ENCODE measurements around the gene SMARCB1.
"Not testable (repeated sequence)": the region's sequence is repeated elsewhere in the genome, so short reads cannot be mapped to it uniquely, and the experiment has no call there.

SMARCB1 gene

GRCh38 chr22:23847991-23848864 lies 61.5 kb downstream of the SMARCB1 start:
- DNase-seq, result no peak
- in situ Hi-C loops (cut with HindIII; ENCODE audit: low pct_ligation_motif_present, low pct_unique_long_range_greater_than_20kb, low sequenced_read_pairs), result no loop called here

DNA sequence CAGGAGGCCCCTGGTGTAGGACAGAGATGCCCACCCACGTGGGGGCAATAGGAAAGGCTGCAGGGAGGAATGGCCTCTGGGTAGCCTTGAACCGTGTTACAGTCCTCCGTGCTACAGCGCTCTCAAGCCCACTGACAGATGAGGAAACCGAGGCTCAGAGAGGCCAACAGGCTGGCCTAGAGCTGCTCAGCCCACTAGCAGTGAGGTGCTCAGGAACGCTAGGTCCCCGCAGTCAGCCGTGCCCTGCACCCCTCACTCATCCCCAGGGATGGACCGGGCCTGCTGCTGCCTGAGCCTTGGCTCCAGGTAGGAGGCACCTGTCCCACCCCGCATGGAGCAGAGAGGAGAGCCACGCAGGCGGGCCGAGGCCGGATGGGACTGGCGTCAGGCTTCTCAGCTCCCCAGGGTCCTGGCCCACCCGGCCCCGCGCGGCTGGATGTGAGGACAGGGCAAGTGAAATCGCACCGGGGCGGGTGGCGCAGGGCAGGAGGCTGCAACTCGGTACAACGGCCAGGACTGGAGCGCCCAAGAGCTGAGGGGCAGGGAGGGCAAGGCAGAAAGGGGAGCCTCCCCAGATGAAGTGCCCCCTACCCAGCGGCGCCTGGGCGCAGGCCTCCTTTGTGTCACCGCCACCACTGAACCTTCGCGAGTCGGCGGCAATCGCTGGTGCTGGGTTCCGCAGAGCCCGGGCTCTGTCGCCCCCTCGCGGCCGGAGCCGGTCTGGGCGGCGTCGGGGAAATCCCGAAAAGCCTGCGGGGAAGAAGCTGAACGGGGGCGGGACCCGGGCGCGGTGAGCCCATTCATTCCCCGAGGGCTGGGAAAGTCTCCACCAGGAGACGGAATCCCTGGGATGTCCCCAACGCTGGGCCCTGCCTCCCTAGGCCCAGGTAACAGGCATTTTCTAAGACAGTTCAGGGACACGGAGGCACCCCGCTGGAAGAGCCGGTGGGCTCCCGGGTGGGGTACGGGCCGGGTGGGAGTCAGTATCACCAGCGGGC lies 62.5 kb downstream of the SMARCB1 start:
- in situ Hi-C loops (cut with HindIII; ENCODE audit: low pct_ligation_motif_present, low pct_unique_long_range_greater_than_20kb, low sequenced_read_pairs), result no loop called here
- DNase-seq, result peak; percentile 64

- in situ Hi-C loops (cut with HindIII; ENCODE audit: low pct_ligation_motif_present, low pct_unique_long_range_greater_than_20kb, low sequenced_read_pairs), result no loop called here
- no peak for DNase-seq
Measured at GRCh38 chr22:23850136-23850611, 63.4 kb downstream of the SMARCB1 start.

- peak; percentile 74 for DNase-seq
- in situ Hi-C loops (cut with HindIII; ENCODE audit: low pct_ligation_motif_present, low pct_unique_long_range_greater_than_20kb, low sequenced_read_pairs), result no loop called here
Measured at GRCh38 chr22:23856721-23857605, 70.2 kb downstream of the SMARCB1 start.

DNA sequence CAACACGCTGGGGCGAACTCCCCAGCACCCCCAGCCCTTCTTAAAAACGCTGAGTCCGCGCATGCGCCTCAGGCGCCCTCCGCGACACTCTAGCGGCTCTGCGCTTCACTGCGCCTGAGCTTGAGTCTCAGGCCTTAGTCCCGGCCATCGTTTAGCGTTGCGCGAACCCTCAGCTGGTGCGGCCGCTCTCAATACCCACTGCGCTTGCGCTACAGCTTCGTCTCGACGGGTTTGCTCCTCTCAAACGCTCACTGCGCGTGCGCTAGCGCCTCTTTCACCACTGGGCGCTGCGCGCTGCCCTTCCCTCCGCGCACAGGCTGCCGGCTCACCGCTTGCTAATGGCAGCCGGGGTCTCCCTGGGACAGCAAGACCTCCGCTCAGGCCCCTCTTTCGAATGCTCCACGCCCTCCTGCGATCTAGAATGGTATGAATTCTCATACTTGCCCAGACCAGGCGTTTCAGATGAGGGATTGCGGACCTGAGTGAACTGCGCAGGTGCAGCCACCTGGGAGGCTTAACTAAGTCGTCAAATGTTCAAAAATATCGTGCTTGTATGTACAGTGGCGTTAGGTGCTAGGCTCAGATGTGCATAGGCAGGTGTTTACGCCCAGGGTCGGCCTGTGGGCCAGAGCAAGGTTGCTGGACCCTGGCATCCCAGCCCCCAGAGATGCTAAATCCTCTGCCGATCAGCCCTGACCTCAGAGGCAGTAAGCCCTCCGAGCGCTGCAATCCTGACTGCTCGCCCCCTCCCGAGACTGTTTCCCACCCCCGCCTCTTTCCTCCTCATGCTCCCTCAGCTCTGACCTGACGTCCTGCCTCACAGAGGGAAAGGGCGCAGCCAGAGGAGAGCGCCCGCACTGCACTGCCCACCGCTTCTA lies 71.1 kb downstream of the SMARCB1 start, which contains the start of gene SLC2A11:
TSS of gene SLC2A11 (plus strand) at position 270 of the 878 bp plus-strand sequence. CDS start at position 395, 125 bp downstream.
- in situ Hi-C loops (cut with HindIII; ENCODE audit: low pct_ligation_motif_present, low pct_unique_long_range_greater_than_20kb, low sequenced_read_pairs), result no loop called here

GRCh38 chr22:23858484-23858815 lies 71.7 kb downstream of the SMARCB1 start:
- DNase-seq, result no peak
- in situ Hi-C loops (cut with HindIII; ENCODE audit: low pct_ligation_motif_present, low pct_unique_long_range_greater_than_20kb, low sequenced_read_pairs), result no loop called here

More for the DNA sequence above, 71.1 kb downstream of the SMARCB1 start, which contains the start of gene SLC2A11:
- peak; percentile 97 for DNase-seq

GRCh38 chr22:23859201-23859600 lies 72.4 kb downstream of the SMARCB1 start:
- DNase-seq, result no peak
- in situ Hi-C loops (cut with HindIII; ENCODE audit: low pct_ligation_motif_present, low pct_unique_long_range_greater_than_20kb, low sequenced_read_pairs), result no loop called here

- in situ Hi-C loops (cut with HindIII; ENCODE audit: low pct_ligation_motif_present, low pct_unique_long_range_greater_than_20kb, low sequenced_read_pairs); DNase-seq: not testable (repeated sequence)
Measured at GRCh38 chr22:23860187-23860586, 73.4 kb downstream of the SMARCB1 start.

GRCh38 chr22:23862103-23862502 lies 75.3 kb downstream of the SMARCB1 start:
- DNase-seq, result peak; percentile 44
- in situ Hi-C loops (cut with HindIII; ENCODE audit: low pct_ligation_motif_present, low pct_unique_long_range_greater_than_20kb, low sequenced_read_pairs), result no loop called here

DNA sequence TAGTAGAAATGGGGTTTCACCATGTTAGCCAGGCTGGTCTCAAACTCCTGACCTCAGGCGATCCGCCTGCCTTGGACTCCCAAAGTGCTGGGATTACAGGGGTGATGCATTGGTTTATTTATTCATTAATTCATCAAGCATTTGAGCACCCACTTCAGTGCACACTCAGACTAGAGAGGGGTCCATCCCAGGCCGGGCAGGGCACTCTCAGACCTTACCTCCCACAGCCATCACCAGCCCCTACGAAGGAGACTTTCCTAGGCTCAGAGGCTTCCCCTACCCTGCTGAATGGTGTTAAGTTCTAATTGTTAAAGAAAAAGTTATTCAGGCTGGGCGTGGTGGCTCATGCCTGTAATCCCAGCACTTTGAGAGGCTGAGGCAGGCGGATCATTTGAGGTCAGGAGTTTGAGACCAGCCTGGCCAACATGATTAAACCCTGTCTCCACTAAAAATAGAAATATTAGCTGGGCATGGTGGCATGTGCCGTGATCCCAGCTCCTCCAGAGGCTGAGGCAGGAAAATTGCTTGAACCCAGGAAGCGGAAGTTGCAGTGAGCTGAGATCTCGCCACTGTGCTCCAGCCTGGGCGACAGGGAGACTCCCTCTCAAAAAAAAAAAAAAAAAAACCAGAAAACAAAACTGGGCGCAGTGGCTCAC lies 77.9 kb downstream of the SMARCB1 start:
- in situ Hi-C loops (cut with HindIII; ENCODE audit: low pct_ligation_motif_present, low pct_unique_long_range_greater_than_20kb, low sequenced_read_pairs); DNase-seq: not testable (repeated sequence)

- no peak for DNase-seq
- in situ Hi-C loops (cut with HindIII; ENCODE audit: low pct_ligation_motif_present, low pct_unique_long_range_greater_than_20kb, low sequenced_read_pairs), result no loop called here
Measured at GRCh38 chr22:23868580-23868979, 81.8 kb downstream of the SMARCB1 start.

DNA sequence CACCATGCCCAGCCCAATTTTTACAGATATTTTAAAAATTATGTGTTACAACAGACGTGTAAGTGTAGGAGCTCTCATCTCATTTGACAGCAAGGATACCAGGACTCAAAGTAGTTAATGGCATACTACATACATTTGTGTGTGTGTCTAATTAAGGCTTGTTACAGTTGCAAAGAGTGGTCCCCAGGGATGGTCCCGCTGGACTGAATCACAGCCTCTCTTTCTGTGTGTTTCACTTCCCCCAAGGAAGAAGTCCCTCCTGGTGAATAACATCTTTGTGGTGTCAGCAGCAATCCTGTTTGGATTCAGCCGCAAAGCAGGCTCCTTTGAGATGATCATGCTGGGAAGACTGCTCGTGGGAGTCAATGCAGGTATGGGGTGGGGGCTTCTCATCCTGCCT lies 88.1 kb downstream of the SMARCB1 start:
- no peak for DNase-seq
- in situ Hi-C loops (cut with HindIII; ENCODE audit: low pct_ligation_motif_present, low pct_unique_long_range_greater_than_20kb, low sequenced_read_pairs), result no loop called here

GRCh38 chr22:23875801-23876200 lies 89.0 kb downstream of the SMARCB1 start:
- no peak for DNase-seq
- in situ Hi-C loops (cut with HindIII; ENCODE audit: low pct_ligation_motif_present, low pct_unique_long_range_greater_than_20kb, low sequenced_read_pairs), result no loop called here

- in situ Hi-C loops (cut with HindIII; ENCODE audit: low pct_ligation_motif_present, low pct_unique_long_range_greater_than_20kb, low sequenced_read_pairs), result no loop called here
- DNase-seq, result no peak
Measured at GRCh38 chr22:23877566-23877965, 90.8 kb downstream of the SMARCB1 start.

DNA sequence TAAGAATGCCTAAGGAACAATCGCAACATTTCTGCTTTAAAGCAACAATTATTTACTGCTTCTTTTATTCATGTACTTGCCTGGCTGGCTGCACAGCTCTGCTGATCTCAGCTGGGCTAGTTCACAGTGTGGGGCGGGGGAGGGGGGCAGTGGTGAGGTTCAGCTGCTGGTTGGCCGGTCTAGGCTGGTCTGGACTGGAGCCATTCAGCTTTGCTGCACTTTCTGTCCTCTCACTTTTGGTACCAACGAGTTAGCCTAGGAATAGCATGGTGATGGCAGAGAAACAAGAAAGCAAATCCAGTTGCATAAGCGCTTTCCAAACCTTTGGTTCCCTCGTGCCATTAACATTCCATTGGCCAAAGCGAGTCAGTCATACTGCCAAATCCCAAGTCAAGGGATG lies 91.5 kb downstream of the SMARCB1 start:
- in situ Hi-C loops (cut with HindIII; ENCODE audit: low pct_ligation_motif_present, low pct_unique_long_range_greater_than_20kb, low sequenced_read_pairs), result no loop called here
- no peak for DNase-seq

DNA sequence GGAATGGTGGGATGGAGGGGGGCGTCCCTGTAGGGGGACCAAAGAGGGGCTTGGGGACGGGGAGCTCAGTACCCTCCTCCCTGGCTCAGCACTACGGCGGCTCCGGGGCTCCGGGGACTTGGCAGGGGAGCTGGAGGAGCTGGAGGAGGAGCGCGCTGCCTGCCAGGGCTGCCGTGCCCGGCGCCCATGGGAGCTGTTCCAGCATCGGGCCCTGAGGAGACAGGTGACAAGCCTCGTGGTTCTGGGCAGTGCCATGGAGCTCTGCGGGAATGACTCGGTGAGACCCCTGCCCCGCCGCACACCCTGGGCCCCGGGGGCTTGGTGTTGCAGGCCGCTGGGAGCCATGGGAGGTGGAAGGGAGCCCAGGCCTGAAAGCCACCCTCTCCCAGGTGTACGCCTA lies 95.6 kb downstream of the SMARCB1 start:
- no peak for DNase-seq
- in situ Hi-C loops (cut with HindIII; ENCODE audit: low pct_ligation_motif_present, low pct_unique_long_range_greater_than_20kb, low sequenced_read_pairs), result no loop called here

GRCh38 chr22:23883658-23884057 lies 96.9 kb downstream of the SMARCB1 start:
- in situ Hi-C loops (cut with HindIII; ENCODE audit: low pct_ligation_motif_present, low pct_unique_long_range_greater_than_20kb, low sequenced_read_pairs), result no loop called here
- DNase-seq, result no peak

Data from ACHN (cell line).